NCI-H2171 treated with DMSO at 0.1 percent for 48 hours (cell line): ENCODE results near the gene UNC79.

ENCODE experiments used
- DNase-seq: peaks from one replicate; lab custom pipeline; 2025; lab: John Stamatoyannopoulos, UW

The UNC79 gene

DNA sequence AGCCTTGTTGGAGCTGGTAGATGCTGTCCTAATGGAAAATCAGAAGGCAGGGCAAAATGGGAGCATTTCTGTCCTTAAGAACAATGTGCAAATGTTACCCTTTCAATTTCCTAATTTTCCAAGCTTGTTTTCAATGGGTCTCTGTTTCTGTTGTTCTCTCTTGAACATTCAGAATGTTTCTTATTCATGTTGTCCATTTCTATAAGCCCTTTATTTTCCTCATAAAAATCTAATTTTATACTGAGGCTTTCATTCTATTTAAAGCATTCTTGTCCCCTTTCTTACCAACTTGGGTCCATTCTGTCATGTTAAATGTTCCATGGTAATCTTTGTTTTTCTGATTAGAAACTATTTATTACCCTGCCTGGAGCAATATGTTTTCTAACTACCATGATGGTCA lies 232.6 kb downstream of the UNC79 start:
- no peak for DNase-seq

DNA sequence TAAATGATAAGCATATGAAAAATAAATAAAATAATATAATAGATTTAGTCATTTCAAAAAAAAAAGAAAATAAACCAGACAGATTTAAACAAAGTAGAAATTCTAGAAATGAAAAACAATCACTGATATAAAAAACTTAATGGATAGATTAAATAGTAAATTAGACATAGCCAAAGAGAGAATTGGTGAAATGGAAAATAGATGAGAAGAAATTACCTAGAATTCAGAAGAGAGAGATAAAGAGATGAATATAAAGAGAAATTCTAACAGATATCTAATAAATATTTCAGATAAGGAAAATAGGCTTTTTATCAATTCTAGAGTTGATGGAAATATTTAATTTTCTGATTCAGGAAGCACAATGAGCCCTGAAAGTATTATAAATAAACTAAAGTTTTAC lies 234.4 kb downstream of the UNC79 start:
- DNase-seq = no peak

DNA sequence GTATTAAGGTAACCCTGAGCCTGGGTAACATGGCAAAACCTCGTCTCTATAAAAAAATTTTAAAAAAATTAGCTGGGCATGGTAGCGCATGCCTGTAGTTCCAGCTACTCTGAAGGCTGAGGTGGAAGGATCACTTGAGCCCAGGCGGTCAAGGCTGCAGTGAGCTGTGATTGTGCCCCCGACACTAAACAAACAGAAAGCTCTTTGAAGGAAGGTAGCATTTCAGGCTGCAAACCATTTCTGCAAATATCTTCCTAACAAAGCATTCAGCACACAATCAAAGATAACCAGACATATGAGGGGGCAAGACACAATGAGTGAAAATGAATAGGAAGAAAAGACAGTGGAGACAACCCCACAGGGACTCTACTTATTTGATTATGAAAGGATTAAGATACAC lies 238.9 kb downstream of the UNC79 start:
- DNase-seq = no peak

DNA sequence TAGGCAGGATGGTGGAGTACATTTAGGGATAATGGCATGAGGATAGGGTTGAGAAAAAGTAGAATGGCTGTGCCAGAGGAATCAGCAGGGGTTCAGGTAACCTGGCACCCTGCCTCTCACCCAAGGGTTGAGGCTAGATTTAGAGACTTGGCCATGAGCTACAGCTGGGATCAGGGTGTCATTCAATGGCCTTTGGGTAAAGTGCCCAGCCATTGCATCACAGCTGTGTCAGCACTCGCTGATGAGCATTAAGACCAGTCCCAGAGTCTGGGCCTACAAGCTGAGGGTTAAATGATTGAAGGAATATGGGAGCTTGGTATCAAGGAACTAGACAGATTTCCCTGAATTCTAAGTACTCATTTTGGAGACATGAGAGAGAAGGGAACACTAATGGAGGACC lies 243.6 kb downstream of the UNC79 start:
- no peak for DNase-seq

DNA sequence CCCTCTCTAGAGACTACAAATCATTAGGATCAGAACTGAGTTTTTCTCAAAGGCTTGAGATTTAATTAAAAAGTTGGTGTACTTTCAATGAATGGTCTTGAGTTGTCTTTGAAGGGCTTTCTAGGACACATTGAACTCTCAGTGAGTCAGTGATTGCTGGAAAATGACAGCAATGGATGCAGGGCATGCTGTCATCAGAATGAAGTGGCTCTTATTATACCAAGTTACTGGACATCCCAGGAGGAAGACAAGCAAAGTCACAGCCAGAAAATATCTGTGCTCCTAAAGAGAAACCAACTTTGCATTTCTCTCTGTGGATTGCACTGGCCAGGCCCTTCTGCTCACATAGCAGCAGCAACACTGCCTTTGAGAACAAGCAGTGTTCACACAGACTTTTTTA lies 244.9 kb downstream of the UNC79 start:
- DNase-seq = no peak

DNA sequence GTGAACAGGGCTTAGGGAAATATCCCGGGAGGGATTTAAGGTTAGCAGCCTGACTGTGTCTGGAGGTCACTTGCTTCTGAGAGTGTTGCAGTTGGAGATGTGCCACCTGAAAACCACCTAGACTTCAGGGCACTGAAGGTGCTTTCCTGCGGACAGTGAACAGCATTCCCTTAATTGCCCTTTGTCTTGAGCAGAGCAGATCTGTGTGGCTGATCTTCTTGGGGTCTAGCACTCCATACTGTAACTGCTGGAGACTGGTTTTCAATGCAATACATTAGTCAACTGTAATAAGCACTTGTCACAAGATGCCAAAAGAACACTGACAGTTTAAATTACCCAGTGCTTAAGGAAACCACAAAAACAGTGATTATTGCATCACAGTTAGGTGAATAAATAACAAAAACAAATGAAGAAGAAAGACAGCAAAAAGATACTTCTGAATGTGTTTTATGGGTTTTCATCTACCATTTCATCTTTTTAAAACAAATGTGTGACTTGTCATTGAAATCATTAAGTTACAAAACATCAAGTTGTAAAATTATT lies 245.7 kb downstream of the UNC79 start:
- no peak for DNase-seq

DNA sequence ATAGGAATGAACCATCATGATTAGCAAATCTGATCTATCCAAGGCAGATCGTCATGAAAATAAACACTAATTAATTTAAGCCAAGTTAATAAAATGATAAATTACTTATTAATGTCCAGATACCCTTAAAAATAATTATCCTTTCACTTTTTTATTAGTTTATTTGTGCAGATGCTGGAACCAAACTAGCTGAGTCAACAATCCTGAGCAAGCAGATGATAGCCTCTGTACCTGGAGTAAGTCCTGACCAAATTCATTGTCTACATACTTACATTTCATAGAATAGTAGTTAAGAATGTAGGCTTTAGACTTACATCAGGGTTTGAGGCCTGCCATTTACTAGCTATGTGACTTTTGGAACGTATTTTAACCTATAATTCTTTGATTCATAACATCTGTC lies 251.7 kb downstream of the UNC79 start:
- DNase-seq = no peak

DNA sequence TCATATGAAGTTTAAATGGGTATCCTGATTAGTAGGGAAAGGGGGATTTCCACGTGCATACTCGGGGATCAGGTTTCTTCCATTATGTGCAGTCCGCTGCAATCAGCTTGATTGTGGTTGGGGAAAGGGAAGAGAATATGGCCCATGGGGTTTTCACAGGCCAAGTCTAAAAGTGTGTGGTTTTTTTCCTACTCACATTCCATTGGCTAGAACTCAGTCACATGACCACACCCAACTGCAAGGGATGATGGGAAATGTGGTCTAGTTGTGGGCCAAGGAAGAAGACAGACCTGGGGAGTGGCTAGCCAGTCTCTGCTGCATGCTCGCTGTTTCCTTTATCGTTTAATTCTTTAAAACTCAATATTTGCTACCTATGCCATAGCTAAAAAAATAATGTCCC lies 252.5 kb downstream of the UNC79 start:
- DNase-seq = peak; percentile 99

DNA sequence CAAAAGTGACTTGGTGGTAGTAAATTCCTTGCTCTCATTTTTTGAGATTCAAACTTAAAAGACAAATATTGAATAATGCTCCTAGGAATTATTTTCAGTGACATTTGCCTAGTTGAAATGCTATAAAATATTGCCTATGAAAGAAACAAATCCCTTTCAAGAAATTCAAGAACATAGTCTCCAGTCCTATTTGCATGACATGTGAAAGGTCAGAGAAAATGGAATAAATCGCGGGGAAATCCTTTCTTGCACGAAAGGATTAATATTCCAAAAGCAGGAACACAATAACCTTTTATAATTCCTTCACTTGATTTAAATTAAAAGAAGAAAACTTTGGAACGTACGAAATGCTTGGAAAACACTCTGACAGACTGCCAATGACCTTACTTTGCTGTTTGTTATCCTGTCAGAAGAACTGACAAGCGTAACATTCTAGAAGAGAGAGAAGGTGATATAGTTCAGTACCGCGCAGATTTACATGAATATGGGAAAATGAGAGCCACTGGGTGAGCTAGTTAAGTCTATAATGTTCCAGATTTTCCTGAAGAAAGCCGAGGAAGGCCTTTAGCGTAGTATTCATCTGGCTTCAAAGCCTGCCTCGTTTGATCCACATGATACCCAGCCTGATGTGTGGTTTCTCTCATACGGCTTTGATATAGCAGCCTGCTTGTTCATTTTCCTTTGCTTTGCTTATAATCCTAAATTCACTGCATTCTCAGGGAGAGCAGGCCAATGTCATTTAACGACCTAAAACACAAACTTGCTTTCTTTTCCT lies 254.6 kb downstream of the UNC79 start:
- no peak for DNase-seq

DNA sequence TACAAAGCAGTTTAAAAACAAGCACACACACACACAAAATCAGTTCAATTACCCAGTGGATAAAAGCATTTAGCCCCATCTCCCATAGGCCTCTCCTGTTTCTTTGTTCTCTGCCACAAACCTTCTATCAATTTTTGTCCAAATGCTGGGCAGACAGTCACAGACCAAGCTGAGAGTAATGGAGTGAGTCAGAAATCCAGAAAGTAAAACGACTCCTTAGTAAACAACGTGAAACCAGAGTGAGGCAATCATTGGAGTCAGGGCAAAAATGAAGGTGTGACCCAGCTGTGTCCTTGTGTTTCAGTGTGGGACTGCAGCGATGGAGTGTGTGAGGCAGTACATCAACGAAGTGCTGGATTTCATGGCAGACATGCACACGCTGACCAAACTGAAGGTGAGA lies 255.5 kb downstream of the UNC79 start:
- DNase-seq = no peak

DNA sequence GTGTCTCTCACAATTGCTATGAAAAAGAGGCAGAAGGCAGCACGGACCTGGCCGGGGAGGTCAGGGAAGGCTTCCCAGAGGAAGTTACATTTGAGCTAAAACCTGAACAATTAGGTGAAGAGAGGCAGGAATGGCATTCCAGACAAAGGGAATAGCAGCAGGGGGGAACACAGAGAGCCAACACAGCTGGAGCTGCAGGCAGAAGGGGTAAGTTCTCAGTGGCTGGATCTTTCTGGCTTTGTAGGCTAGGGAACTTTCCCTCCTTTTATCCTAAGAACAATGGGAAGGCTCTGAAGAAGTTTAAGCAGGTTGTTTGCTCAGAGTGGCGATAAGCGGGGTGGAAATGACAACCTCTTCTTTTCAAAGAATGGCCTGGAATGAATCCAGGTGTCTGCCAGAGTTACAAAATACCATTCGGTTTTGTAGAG lies 257.5 kb downstream of the UNC79 start:
- DNase-seq = no peak

DNA sequence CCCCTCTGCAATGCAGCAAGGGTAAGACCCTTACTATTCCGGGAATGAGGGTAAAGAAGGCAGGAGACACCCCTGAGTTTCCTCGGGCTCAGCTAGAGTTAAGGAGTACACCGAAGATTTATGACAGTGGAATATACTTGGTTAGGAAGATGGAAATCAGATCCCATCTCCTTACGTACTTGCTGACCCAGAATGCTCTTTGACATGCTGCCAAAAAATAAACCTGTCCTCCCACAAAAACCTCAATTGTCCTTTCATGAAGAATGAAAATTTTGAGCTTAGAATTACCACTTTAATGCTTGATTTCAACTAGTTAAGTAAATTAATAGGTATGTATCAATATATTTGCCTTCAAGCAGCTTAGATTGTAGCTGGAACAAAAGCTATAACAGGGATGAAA lies 258.1 kb downstream of the UNC79 start:
- DNase-seq = no peak

DNA sequence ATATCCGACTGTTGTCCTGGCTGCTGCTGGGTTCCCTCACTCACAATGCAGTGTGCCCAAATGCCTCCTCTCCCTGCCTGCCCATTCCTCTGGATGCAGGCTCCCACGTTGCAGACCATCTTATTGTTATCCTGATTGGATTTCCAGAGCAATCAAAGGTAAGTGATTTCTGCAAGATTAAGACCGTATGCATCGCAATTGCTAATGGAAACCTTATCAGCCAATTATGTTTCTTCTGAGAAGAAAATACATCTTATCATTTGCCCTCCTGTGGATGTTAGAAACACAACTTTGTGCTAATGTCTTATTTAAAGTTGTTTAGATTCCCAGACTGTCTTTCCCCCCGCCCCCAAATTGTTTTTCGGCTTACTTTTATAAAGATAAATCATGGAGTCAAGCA lies 259.4 kb downstream of the UNC79 start:
- DNase-seq = no peak

DNA sequence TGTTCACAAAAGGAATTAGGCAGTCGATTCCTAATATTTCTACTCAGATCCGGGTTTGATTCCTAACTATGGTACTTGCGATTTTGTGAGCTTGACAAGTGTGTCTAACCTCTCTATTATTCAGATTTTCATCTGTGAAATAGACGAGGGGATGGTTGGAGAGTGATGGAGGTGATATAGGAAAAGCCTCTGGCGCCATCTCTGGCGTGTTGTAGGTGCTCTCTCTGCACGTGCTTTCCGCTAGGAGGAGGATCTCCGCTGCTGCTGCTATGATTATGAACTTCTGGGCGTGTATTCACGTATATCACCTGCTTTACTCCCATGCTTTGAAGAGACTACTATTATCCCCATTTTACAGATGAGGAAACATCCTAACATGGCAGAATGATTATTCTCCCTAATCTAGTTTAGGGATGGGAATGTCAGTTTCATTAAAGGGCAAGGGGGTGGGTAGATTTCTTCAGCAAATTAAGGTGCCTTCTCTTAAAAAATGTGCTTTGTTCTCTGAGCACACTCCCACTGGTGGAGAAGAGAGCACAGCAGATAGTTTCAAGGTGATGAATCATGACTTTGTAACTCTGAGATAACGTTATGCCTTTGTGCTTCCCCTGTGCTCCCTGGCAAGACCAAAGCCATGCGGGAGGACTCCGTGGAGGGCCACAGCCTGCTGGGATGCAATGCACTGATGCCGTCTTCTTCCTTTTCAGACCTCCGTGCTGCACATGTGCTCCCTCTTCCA lies 260.5 kb downstream of the UNC79 start:
- no peak for DNase-seq

DNA sequence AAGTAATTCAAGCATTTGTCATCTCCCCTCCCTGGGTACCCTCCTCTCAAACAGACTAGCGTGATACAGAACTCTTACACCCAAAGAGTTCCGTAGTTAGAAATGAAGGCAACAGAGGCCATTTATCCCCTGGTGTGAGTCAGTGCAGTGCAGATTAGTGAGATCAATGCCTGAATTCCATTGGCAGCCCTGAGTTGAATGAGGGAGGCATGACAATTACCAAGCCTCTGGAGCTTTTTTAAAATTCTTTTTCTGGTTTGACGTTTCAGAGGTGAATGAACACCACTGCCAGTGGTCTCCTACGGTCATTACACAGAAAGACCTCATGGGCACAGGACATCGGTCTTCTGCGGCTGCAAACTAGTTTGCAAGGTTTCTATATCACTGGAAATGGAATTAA lies 263.2 kb downstream of the UNC79 start:
- no peak for DNase-seq

DNA sequence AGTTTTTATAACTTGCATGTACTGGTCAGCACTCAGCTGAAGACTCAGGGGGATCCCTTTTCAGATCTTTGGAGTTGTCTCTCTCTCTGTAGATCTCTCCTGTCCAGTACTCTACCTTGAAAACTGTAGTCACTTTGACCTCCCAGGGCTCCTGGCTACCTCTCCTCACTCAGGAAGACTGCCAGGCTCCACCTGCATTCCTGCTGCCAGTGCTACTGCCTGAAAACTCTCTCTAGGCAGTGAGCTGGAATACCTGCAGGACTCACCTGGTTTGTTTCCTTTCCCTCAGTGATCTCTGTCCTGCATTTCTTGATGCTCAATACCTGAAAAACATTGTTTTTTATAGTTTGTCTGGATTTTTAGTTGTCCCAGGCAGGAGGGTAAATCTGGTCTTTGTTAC lies 270.2 kb downstream of the UNC79 start:
- no peak for DNase-seq

DNA sequence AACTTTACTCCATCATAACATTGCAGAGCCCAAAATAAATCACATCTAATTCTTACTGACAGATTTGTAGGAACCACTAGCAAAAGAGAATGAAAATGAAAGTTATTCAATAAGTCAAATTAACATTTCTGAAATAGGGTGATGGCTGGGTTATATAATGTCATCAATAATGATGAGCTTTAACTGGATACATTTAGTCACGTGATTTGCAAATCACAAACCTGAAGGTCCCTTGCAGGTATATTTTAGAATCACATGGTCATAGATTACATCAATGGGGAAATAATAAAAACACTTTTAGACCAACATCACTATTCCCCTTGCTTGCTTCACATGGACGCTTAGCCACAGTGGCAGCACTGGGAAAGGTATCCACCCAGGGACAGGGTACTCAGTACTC lies 270.8 kb downstream of the UNC79 start:
- DNase-seq = no peak

DNA sequence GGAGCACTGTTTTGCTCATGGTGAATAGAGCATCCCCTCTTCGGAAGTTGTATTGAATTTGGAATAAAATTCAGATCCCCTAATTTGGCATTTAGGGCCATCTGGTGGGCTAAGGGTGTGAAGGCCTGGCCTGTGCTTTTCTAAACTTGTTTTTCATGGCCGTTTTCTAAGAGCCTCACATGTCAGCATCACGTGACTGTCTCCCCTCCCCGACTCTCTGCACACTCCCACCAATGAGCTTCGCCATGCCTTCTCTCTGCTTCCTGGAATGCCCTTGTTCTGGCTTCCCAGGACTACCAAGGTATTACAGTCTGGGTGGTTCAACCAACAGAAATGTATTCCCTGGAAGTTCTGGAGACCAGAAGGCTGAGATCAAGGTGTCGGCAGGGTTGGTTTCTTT lies 272.2 kb downstream of the UNC79 start:
- DNase-seq = no peak

DNA sequence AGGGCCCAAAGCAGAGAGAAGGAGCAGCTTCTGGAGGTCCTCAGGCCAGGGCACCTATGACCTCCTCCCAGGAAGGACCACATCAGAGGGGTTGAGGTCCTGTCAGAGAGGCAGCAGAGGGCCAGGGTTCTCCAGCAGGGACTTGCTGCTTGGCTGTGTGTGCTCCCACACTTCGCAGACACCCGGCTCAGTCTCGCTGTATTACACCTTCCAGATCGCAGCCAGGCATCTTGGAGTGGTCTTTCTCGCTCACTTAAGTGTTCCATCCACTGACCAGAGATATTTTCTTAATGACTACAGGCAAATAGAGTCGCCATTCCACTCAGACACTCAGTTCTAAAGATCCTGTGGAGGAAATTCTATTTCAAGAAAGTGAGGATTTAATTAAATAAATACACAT lies 273.2 kb downstream of the UNC79 start:
- no peak for DNase-seq

DNA sequence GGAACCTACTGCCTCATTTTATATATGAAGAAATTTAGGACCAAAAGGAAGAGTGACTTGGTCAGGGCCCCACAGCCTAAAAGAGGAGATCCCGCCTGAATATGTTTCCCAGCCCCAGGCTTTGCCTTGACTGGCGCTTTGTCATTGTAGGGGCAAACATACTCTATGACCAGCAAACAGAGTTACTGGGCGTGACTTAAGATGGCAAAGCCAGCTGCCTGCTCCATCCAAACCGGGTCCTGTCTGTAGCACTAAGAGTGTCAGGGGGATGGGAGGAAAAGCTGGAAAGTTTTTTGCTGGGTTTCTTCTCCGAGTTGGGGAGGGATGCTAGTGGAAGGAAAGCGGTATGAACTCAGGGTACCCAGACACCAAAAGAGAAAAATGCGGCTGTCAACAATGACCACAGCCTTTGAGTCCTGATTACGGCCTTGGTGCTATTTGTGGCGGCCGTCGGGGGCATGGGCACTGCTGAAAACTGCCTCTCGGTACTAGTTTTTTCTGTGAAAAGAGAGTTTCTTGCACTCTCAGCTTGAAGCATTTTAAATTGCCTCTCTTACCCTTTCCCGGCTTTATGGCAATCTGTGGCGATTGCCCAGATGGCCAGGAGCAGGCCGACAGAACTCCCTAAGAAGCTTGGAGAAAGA lies 274.9 kb downstream of the UNC79 start:
- no peak for DNase-seq

DNA sequence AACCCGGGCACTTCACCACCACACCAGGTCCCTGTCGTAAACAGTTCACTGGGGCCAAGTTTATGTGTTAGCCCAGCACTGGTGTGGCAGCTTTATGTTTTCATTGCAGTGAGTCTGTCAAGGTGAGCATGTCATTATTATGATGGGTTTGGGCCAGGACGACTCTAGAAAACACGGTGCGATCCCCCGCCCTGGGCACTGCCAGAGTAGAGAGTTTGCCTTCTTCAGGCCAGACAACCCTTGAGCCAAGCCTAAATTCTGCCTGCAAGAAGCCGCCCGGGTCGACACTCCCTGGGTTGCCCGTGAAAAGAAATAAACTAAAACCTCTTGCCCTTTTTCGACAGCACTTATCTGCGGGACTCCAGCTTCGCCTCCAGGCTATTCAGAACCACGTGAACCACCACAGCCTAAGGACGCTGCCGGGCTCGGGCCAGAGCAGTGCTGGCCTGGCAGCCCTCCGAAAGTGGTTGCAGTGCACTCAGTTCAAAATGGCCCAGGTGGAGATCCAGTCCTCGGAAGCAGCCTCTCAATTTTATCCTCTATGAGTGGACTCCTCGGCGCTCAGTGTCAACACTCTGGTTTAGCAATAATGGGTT lies 275.7 kb downstream of the UNC79 start:
- no peak for DNase-seq

DNA sequence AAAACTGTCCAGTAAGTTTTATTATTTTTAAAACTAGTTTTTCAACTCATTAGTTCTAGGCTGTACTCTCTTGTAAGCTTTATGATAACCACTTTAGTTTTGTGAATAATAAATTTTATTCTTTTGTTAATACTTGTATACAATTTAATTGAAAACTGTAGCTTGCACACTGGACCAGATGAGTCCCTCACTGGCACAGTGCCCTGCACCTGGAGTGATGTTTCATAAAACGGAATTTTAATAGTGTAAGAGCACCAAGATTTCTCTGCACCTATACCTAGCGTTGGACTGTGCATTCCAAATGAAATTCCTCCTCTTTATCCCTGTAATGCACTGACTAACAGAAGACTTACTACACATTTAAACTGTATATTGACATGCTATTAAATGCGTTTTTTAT lies 276.7 kb downstream of the UNC79 start:
- DNase-seq = no peak

DNA sequence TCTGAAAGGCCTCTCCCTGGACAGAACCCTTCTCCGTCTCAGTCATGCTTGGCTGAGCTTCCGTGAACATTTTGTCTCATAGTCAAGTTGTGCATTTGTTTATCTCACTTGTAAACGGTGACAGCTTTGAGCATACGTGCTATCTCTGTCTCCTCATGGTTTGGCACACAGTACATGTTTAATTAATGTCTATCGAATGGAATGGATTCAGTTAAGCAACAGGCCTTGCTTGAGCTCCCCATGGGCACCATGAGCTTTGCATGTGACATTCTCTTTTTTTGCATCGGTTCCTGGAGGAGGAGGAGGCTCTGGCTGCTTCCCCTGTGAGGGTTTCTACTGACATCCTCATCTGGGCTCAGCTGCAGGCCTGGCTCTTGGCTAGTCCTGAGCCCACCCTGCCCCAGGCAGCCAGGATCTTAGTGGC lies 277.6 kb downstream of the UNC79 start:
- no peak for DNase-seq
